HEK293 (cell line): ENCODE results near the gene E2F4.
A peak's percentile ranks its signal among the peaks of the same experiment; 100 is the strongest.

Experiments
- YY1 ChIP-seq: fragments of 450-650 bp; formaldehyde crosslinking; IDR thresholded peaks from 2 replicates; pipeline ENCODE4 v1.5.1; 2018; ENCODE audit warnings: missing biosample characterization, missing genetic modification characterization
- ZNF747 ChIP-seq: fragments of 450-650 bp; formaldehyde crosslinking; IDR thresholded peaks from 2 replicates; pipeline ENCODE4 v1.5.1; 2016; ENCODE audit warnings: missing biosample characterization, missing genetic modification characterization
- TF ChIP-seq, protein P1 (sequence below): fragments of 450-650 bp; formaldehyde crosslinking; IDR thresholded peaks from 2 replicates; pipeline ENCODE4 v1.5.1; 2016; ENCODE audit warnings: missing biosample characterization, missing genetic modification characterization
- TF ChIP-seq, protein P2 (sequence below): fragments of 450-650 bp; formaldehyde crosslinking; IDR thresholded peaks from 2 replicates; pipeline ENCODE4 v1.5.1; 2016; ENCODE audit warnings: missing biosample characterization, missing genetic modification characterization

DNA sequence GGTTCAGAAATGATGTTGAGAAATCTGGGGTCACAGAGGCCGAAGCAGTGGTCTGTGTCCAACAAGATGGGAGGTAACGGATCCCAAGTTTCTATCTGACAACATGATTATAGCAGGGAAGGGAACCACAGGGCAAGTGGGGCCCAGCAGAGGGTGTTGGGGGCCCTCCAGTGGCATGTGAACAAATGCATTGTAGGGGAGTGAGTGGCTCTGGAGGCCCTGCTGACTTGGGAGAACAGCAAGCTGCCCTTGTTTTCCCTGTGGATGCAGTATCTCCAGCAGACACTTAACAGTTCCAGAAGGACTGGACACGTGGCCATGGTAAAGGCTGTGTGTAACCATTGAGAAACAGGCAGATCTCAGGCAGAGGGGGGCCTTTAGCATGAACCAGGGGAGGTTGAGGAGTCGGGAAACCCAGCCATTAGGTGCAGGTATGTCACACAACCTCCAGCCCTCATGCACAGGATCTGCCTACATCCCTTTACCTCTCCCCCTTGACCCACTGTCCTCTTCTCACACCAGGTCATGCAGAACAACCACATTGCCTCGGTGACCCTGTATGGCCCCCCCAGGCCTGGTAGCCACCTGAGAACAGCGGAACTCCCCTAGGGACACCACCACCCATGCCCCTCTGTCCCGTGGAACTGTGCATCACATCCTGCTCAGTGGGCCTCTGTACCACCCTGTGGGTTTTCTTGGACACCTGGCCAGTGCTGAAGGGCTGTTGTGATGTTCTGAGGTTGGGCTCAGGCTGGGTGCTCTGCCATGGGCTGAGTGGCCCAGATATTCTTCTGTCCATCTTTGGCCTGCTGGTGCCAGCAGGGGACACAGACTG is 45.2 kb upstream of the E2F4 start:
- TF ChIP-seq, protein P1, sequence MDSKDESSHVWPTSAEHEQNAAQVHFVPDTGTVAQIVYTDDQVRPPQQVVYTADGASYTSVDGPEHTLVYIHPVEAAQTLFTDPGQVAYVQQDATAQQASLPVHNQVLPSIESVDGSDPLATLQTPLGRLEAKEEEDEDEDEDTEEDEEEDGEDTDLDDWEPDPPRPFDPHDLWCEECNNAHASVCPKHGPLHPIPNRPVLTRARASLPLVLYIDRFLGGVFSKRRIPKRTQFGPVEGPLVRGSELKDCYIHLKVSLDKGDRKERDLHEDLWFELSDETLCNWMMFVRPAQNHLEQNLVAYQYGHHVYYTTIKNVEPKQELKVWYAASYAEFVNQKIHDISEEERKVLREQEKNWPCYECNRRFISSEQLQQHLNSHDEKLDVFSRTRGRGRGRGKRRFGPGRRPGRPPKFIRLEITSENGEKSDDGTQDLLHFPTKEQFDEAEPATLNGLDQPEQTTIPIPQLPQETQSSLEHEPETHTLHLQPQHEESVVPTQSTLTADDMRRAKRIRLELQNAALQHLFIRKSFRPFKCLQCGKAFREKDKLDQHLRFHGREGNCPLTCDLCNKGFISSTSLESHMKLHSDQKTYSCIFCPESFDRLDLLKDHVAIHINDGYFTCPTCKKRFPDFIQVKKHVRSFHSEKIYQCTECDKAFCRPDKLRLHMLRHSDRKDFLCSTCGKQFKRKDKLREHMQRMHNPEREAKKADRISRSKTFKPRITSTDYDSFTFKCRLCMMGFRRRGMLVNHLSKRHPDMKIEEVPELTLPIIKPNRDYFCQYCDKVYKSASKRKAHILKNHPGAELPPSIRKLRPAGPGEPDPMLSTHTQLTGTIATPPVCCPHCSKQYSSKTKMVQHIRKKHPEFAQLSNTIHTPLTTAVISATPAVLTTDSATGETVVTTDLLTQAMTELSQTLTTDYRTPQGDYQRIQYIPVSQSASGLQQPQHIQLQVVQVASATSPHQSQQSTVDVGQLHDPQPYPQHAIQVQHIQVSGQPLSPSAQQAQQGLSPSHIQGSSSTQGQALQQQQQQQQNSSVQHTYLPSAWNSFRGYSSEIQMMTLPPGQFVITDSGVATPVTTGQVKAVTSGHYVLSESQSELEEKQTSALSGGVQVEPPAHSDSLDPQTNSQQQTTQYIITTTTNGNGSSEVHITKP, result no peak
- no peak for TF ChIP-seq YY1 (tag by site-specific recombination)
- no peak for TF ChIP-seq ZNF747
- TF ChIP-seq, protein P2, sequence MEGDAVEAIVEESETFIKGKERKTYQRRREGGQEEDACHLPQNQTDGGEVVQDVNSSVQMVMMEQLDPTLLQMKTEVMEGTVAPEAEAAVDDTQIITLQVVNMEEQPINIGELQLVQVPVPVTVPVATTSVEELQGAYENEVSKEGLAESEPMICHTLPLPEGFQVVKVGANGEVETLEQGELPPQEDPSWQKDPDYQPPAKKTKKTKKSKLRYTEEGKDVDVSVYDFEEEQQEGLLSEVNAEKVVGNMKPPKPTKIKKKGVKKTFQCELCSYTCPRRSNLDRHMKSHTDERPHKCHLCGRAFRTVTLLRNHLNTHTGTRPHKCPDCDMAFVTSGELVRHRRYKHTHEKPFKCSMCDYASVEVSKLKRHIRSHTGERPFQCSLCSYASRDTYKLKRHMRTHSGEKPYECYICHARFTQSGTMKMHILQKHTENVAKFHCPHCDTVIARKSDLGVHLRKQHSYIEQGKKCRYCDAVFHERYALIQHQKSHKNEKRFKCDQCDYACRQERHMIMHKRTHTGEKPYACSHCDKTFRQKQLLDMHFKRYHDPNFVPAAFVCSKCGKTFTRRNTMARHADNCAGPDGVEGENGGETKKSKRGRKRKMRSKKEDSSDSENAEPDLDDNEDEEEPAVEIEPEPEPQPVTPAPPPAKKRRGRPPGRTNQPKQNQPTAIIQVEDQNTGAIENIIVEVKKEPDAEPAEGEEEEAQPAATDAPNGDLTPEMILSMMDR (tag by site-specific recombination), result 0 out of 2 replicates have a peak, but pooled peaks have one; percentile 37
